Measurements from ENCODE around the gene CD58. TPM values are rescaled to one million over a fixed set of nuclear protein-coding genes. Genes with fewer than 3 reads are reported as not detected.

The CD58 gene
- total and polyA plus RNA-seq, 9 of the 15 experiments (the other 6 are each of a cell fraction or from before 2014, with no cell fraction given), result 18.1 to 113 (median 37.4) TPM

- no peak for TF ChIP-seq ZNF707 (CRISPR knock-in tag; conservative IDR thresholded peaks at IDR 0.05)
- no peak for TF ChIP-seq SIRT6 (IDR thresholded peaks at IDR 0.05; ENCODE audit: low read depth, low read length)
- TF ChIP-seq TCF15 (CRISPR knock-in tag; IDR thresholded peaks at IDR 0.05), result no peak
- no peak for TF ChIP-seq COPS2 (conservative IDR thresholded peaks at IDR 0.05)
- no peak for TF ChIP-seq ZNF830 (CRISPR knock-in tag; IDR thresholded peaks at IDR 0.05)
- no peak for TF ChIP-seq DEAF1 (CRISPR knock-in tag; IDR thresholded peaks at IDR 0.05)
- TF ChIP-seq CHD1 (IDR thresholded peaks at IDR 0.05; ENCODE audit: low read length), result no peak
- TF ChIP-seq RBM15 (IDR thresholded peaks at IDR 0.05; ENCODE audit: insufficient read depth, low read length), result no peak
- TF ChIP-seq MEF2D (tag; conservative IDR thresholded peaks at IDR 0.05; ENCODE audit: low read depth), result no peak
- TF ChIP-seq CAMTA2 (CRISPR knock-in tag; conservative IDR thresholded peaks at IDR 0.05), result peak; percentile 65; the same call in 1 of the 2 replicates
- TF ChIP-seq PREB (CRISPR knock-in tag; IDR thresholded peaks at IDR 0.05), result no peak
- TF ChIP-seq YY1 (IDR thresholded peaks at IDR 0.05; ENCODE audit: borderline replicate concordance in 1 of 3, control insufficient read depth in 1 of 3, extremely low read depth in 1 of 3, insufficient read depth in 3 of 3, insufficient read length in 1 of 3, insufficient replicate concordance in 2 of 3, low read depth in 1 of 3, low read length in 2 of 3), result peak in 1 of 3 experiments; percentile 55
- no peak for TF ChIP-seq NONO (IDR thresholded peaks at IDR 0.05; ENCODE audit: low read depth in 2 of 2, low read length in 1 of 2)
- peak in 1 of 2 experiments; percentile 82; a peak in 3 of 4 replicates for TF ChIP-seq TRIM24 (IDR thresholded peaks at IDR 0.05)
- TF ChIP-seq STAT5A (IDR thresholded peaks at IDR 0.05; ENCODE audit: borderline replicate concordance, low read length), result peak; percentile 80
- TF ChIP-seq DPF2 (IDR thresholded peaks at IDR 0.05), result no peak
- no peak for TF ChIP-seq ZNF239 (CRISPR knock-in tag; IDR thresholded peaks at IDR 0.05)
- TF ChIP-seq EP400 (IDR thresholded peaks at IDR 0.05), result no peak
- TF ChIP-seq SLC30A9 (CRISPR knock-in tag; IDR thresholded peaks at IDR 0.05), result no peak
- TF ChIP-seq EGR1 (conservative IDR thresholded peaks at IDR 0.05), result no peak; the same call in 1 of the 2 replicates
- peak; percentile 91 for TF ChIP-seq EP300 (IDR thresholded peaks at IDR 0.05; ENCODE audit: low read length)
- no peak for TF ChIP-seq FOXA1 (IDR thresholded peaks at IDR 0.05; ENCODE audit: borderline replicate concordance)
- no peak for TF ChIP-seq ZNF778 (CRISPR knock-in tag; IDR thresholded peaks at IDR 0.05)
- peak; percentile 28; the same call in 1 of the 2 replicates for TF ChIP-seq KLF16 (IDR thresholded peaks at IDR 0.05)
- TF ChIP-seq TGIF2 (CRISPR knock-in tag; IDR thresholded peaks at IDR 0.05), result no peak
These were observed 67.1 kb downstream of the CD58 start (continued) for GRCh38 chr1:116503546-116504307.
